ENCODE measurements around the gene CPVL. TPM values are rescaled to one million over a fixed set of nuclear protein-coding genes. Genes with fewer than 3 reads are reported as not detected.

Gene CPVL
- total and polyA plus RNA-seq, 2 of the 8 experiments (the other 6 are each of a cell fraction or from before 2014, with no cell fraction given), result 40.0 to 55.0 TPM

DNA sequence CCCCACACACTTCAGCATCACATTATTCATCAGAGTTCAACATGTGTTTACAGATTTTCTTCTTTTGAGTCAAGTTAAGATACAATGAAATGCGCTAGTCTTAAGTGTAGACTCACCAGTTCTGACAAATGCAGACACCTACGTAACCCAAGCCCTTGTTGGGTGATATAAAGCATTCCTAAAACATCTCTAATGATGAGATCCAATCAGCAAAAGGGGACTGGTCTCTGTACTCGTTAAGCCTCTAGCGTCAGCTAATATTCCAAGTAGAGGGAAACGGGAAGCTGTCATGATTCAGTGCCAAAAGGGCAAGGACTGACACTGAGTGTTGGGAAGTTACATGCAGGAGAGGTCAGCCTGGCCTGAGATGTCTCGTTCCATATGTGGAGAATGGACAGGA is 149.5 kb downstream of the CPVL start:
- no peaks in the 10 kb centered on the region for H4K20me1 ChIP-seq (replicated peaks in 1 of 2; ENCODE audit: control insufficient read depth in 1 of 2, insufficient read depth in 2 of 2, low read length in 2 of 2)
- H4K8ac ChIP-seq (ENCODE audit: extremely low read depth, insufficient read depth, low read length), result no peak overlapping the region
- H2BK12ac ChIP-seq (ENCODE audit: low read depth, low read length), result no peak overlapping the region
- no peak overlapping the region for H3K27ac ChIP-seq (ENCODE audit: low read depth, low read length)
- no peak for FAIRE-seq
- H3K9ac ChIP-seq (replicated peaks in 1 of 4; ENCODE audit: extremely low read depth in 1 of 4, low read depth in 3 of 4, low read length in 3 of 4), result no peak overlapping the region; a peak in 1 of 7 replicates
- H3K27me3 ChIP-seq (replicated peaks in 1 of 4; ENCODE audit: control insufficient read depth in 3 of 4, extremely low read depth in 1 of 4, insufficient read depth in 3 of 4, low read length in 3 of 4), result no peaks in the 10 kb centered on the region
- no peaks in the 10 kb centered on the region for H3K36me3 ChIP-seq (ENCODE audit: control insufficient read depth in 2 of 4, insufficient read depth in 4 of 4, low read length in 3 of 4)
- H2BK20ac ChIP-seq (ENCODE audit: low read length), result no peak overlapping the region
- no peak overlapping the region for H3K23ac ChIP-seq (ENCODE audit: insufficient read length)
- H3K79me2 ChIP-seq (ENCODE audit: control insufficient read depth in 1 of 2, insufficient read depth in 2 of 2, low read length in 2 of 2), result no peaks in the 10 kb centered on the region
- no peak overlapping the region for H3K4ac ChIP-seq (replicated peaks; ENCODE audit: insufficient read length, low read depth, low read length)
- CTCF ChIA-PET (ENCODE audit: partially characterized antibody), result interaction anchor here (1.4 to 4.0 kb wide), 5 partner anchors 10 to 109 kb away, joined by 3 to 18 read pairs (median 5); partner anchors contain the start of gene TRIL
- H2AFZ ChIP-seq (ENCODE audit: low read length), result no peak overlapping the region
- H4K91ac ChIP-seq (replicated peaks; ENCODE audit: insufficient read length, low read length), result no peak overlapping the region
- no peaks in the 10 kb centered on the region for H3K9me3 ChIP-seq (ENCODE audit: insufficient read depth in 2 of 2, low read depth in 1 of 2, low read length in 1 of 2)
- H3K79me1 ChIP-seq (ENCODE audit: low read depth, low read length), result no peaks in the 10 kb centered on the region
- no peak overlapping the region for H3K14ac ChIP-seq (ENCODE audit: insufficient read length)
- no peak overlapping the region for H4K5ac ChIP-seq (ENCODE audit: insufficient read length, low read depth, low read length)
- 88% methylated on average over 6 of the region's 6 CpGs; no CpG with 5 or more reads in 1 of the 2 experiments for WGBS, 2 experiments (ENCODE audit: extremely low coverage in 1 of 2, insufficient coverage in 1 of 2, insufficient read length in 1 of 2, insufficient replicate concordance in 2 of 2, low coverage in 1 of 2, low lambda C conversion rate in 2 of 2, missing lambda C conversion rate in 1 of 2)
- POLR2A ChIA-PET (ENCODE audit: partially characterized antibody), result interaction anchor here (0.6 kb wide), 1 partner anchor 575 kb away, joined by 3 read pairs; no protein-coding TSS in a partner anchor
- DNase-seq (ENCODE audit: low read depth in 1 of 2, low spot score in 2 of 2), result no peak
- no peak overlapping the region for H3K4me3 ChIP-seq (ENCODE audit: extremely low read depth in 1 of 4, insufficient read depth in 2 of 4, low read depth in 3 of 4, low read length in 4 of 4)
- H2BK120ac ChIP-seq (replicated peaks; ENCODE audit: low read depth, low read length), result no peak overlapping the region
- no peak overlapping the region for H3K56ac ChIP-seq (replicated peaks; ENCODE audit: insufficient read length, low read depth, low read length)
- no peak overlapping the region for H2BK15ac ChIP-seq (ENCODE audit: low read length)
- no peak overlapping the region for H3K4me2 ChIP-seq (ENCODE audit: insufficient read depth in 1 of 2, low read depth in 2 of 2, low read length in 2 of 2)
- H3K23me2 ChIP-seq (ENCODE audit: low read depth, low read length), result no peaks in the 10 kb centered on the region
- no peak overlapping the region for H2AK5ac ChIP-seq (ENCODE audit: low read depth, low read length)
- H3K18ac ChIP-seq (ENCODE audit: extremely low read depth, low read length), result no peak overlapping the region
- peaks cover 0 to 10% (median 6%) of the 10 kb centered on the region in 4 experiments; a peak in 4 of 7 replicates for H3K4me1 ChIP-seq (replicated peaks in 1 of 4; ENCODE audit: control insufficient read depth in 3 of 4, insufficient read depth in 4 of 4, low read length in 3 of 4)
- H2BK5ac ChIP-seq (ENCODE audit: low read depth, low read length), result no peak overlapping the region
- TF ChIP-seq JUND (IDR thresholded peaks at IDR 0.05; ENCODE audit: low read length) (no peak), TEAD4 (IDR thresholded peaks at IDR 0.05; ENCODE audit: low read depth, low read length) (no peak), CHD2 (IDR thresholded peaks at IDR 0.05; ENCODE audit: low read length) (no peak), TBP (IDR thresholded peaks at IDR 0.05; ENCODE audit: low read depth, low read length) (no peak), CTBP2 (IDR thresholded peaks at IDR 0.05; ENCODE audit: borderline replicate concordance, insufficient read depth, insufficient read length, low read length) (no peak), HDAC2 (IDR thresholded peaks at IDR 0.05; ENCODE audit: borderline replicate concordance in 1 of 2, low read depth in 2 of 2, low read length in 2 of 2) (no peak), HDAC6 (IDR thresholded peaks at IDR 0.05; ENCODE audit: low read depth, low read length) (no peak), TCF12 (IDR thresholded peaks at IDR 0.05; ENCODE audit: low read depth, low read length) (no peak)
- TF ChIP-seq, protein P1, sequence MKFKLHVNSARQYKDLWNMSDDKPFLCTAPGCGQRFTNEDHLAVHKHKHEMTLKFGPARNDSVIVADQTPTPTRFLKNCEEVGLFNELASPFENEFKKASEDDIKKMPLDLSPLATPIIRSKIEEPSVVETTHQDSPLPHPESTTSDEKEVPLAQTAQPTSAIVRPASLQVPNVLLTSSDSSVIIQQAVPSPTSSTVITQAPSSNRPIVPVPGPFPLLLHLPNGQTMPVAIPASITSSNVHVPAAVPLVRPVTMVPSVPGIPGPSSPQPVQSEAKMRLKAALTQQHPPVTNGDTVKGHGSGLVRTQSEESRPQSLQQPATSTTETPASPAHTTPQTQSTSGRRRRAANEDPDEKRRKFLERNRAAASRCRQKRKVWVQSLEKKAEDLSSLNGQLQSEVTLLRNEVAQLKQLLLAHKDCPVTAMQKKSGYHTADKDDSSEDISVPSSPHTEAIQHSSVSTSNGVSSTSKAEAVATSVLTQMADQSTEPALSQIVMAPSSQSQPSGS (IDR thresholded peaks at IDR 0.05; ENCODE audit: low read length), result no peak
- TF ChIP-seq, protein P2, sequence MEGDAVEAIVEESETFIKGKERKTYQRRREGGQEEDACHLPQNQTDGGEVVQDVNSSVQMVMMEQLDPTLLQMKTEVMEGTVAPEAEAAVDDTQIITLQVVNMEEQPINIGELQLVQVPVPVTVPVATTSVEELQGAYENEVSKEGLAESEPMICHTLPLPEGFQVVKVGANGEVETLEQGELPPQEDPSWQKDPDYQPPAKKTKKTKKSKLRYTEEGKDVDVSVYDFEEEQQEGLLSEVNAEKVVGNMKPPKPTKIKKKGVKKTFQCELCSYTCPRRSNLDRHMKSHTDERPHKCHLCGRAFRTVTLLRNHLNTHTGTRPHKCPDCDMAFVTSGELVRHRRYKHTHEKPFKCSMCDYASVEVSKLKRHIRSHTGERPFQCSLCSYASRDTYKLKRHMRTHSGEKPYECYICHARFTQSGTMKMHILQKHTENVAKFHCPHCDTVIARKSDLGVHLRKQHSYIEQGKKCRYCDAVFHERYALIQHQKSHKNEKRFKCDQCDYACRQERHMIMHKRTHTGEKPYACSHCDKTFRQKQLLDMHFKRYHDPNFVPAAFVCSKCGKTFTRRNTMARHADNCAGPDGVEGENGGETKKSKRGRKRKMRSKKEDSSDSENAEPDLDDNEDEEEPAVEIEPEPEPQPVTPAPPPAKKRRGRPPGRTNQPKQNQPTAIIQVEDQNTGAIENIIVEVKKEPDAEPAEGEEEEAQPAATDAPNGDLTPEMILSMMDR (IDR thresholded peaks at IDR 0.05; ENCODE audit: control extremely low read depth in 1 of 3, insufficient read depth in 1 of 3, low read depth in 1 of 3, low read length in 3 of 3), result no peak

All from H1 (cell line).